Testis (tissue), 2 donors: ENCODE measurements around the gene TPPP2.
"Not testable (repeated sequence)": the region's sequence is repeated elsewhere in the genome, so short reads cannot be mapped to it uniquely, and the experiment has no call there.

Experiments
- CTCF ChIP-seq, 3 experiments: fragments of 450-650 bp in 2 of 3; fragments of 200-600 bp in 1 of 3; sonication (generic) in 1 of 3; IDR thresholded peaks; one replicate each; pipeline ENCODE4 v1.5.1; 2016 to 2019; ENCODE audit warnings: antibody characterized with exemption in 3 of 3, mild to moderate bottlenecking in 2 of 3, moderate library complexity in 1 of 3
- POLR2A ChIP-seq: fragments of 450-650 bp; IDR thresholded peaks from one replicate; pipeline ENCODE4 v1.6.1; 2017; ENCODE audit warnings: antibody characterized with exemption, mild to moderate bottlenecking, moderate library complexity

- TF ChIP-seq POLR2A; CTCF (IDR thresholded peaks at IDR 0.05): not testable (repeated sequence)
Measured at GRCh38 chr14:20985650-20986049, 44.4 kb upstream of the TPPP2 start.
